GM19395 (cell line): ENCODE data around the gene ITGA11.

ENCODE experiments used
- ATAC-seq: cut with Tn5 transposase; IDR thresholded peaks from one replicate; pipeline ENCODE4 v1.9.1; 2021; ENCODE audit warnings: mild to moderate bottlenecking, moderate library complexity; ENCODE audit not compliant: unreplicated experiment

The ITGA11 gene

GRCh38 chr15:68276668-68277067 is 155.3 kb downstream of the ITGA11 start:
- no peak for ATAC-seq

DNA sequence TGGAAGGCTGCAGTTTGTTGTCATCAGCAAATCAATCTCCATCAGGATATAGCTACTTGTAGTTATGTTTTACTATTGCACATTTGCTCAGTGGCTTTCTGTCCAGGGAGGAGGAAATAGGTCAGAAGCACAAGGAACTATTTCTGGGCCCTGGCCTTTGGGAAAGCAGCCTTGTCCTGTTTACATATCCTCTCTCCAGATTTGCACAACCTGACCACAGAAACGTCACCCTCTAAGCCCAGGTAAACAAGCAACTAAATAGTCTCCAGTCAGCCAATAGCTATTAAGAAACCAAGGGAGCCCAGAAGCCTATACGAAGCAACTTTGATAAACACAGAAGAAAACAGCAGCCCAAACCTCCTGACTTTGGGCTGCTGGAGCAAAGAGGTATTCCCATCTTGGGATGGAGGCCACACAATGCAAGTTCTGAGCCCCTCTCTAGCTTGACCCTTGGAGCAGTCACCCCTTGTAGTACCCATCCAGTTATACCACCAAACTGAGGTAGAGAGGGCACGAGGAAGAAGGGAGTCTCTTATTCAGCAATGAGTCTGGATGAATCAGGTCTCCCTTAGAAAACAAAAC is 156.7 kb downstream of the ITGA11 start:
- no peak for ATAC-seq

DNA sequence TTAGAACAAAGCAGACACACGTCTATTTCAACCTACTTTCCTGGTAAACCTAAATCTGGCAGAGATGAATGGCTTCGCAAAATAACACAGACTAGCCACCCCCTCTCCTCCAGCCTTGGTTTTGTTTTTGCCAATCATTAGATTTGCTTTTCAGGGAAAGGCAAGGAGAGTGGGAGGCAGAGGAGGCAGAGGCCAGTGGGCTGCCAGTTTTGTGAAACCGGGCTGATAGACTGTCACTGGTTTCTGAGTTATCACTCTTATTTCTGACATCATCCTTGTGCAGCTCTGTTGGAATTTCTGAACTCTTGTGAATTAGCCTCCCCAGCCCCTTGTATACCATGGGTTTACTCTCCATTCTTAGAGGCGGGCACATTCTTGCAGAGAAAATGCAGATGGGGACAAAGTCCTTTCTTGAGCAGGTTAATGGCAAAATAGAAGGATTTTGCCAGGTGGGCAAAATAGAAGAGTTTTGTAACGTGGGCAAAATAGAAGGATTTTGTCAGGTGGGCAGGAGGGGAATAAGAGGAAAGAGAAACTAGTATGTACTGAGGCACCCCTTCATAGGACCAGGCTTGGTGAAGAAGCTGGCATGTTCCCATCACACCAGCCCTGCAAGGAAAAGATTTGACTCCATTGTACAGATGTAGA is 157.6 kb downstream of the ITGA11 start:
- no peak for ATAC-seq

- no peak for ATAC-seq
Measured at GRCh38 chr15:68272721-68273271, 159.2 kb downstream of the ITGA11 start.

- no peak for ATAC-seq
Measured at GRCh38 chr15:68271854-68272471, 160.0 kb downstream of the ITGA11 start.

GRCh38 chr15:68268405-68268804 is 163.6 kb downstream of the ITGA11 start:
- no peak for ATAC-seq

DNA sequence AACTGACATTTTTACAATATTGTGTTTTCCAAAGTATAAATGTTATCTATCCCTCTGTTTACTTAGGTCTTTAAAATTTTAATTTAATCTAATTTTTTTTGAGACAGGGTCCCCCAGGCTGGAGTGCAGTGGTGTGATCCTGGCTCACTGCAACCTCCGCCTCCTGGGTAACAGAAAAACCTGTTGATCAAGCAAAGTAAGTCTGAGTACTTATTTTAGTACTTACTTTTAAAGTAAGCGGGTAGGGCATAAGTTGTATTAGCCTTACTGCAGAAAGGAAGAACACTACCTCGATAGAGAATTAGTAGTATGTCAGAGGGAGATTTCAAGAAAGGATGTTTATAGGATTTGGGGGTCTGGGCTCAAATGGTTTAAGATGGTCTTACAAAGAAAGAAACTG is 166.3 kb downstream of the ITGA11 start:
- no peak for ATAC-seq

DNA sequence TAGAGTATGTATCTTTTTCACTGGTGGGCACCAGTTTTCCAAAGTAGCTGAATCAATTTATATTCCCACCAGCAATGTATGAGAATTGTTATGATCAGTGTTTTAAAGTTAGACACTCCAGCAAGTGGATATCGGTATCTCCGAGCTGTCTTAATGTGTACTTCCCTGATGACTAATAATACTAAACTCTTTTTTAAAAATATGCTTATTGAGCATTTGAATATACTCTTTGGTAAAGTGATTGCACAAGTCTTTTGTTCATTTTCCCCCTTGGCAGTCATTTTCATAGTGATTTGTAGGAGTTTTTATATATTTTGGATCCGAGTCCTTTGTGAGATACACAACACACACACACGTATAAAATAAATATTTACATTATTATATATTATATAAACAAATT is 166.9 kb downstream of the ITGA11 start:
- ATAC-seq, result no peak

- ATAC-seq, result no peak
Measured at GRCh38 chr15:68264282-68264681, 167.7 kb downstream of the ITGA11 start.

DNA sequence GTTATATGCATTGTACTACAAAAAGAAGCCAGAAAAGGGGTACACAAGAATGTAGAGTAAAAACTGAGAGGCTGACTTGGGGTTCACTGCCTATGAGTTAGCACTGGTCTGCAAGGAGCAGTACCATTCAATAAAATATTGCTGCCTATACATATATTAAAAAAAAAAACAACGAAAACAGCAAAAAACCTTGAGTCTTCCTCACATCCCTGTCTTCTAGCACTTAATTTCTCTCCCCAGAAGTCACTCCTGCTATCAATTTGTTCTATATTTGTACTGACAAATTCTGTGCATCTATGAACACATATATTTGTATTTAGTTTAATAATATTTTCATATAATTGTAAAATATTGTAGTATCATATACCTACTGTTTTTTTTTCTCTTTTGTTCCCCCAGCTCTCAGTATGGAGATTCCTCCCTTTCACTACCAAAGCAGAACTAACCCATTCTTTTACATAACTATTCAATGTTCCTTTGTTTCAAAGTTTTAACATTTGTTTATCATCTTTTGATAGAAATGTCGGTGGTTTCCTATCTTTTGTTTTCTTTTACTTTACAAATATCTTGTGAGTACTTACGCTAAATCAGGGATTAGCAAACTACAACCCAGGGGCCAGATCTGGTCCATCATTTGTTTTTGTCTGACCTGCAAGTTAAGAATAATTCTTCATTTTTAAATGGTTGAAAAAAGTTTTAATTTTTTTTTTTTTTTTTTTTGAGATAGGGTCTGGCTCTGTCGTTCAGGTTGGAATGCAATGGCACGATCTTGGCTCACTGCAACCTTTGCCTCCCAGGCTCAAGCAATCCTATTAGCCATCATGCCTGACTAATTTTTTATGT is 169.2 kb downstream of the ITGA11 start:
- ATAC-seq, result no peak

GRCh38 chr15:68261980-68262379 is 170.0 kb downstream of the ITGA11 start:
- ATAC-seq, result no peak

GRCh38 chr15:68261241-68261640 is 170.7 kb downstream of the ITGA11 start:
- no peak for ATAC-seq

- ATAC-seq, result no peak
Measured at GRCh38 chr15:68259883-68260282, 172.1 kb downstream of the ITGA11 start.

GRCh38 chr15:68258692-68259091 is 173.3 kb downstream of the ITGA11 start:
- no peak for ATAC-seq

GRCh38 chr15:68256675-68257450 is 175.1 kb downstream of the ITGA11 start:
- ATAC-seq, result no peak

- ATAC-seq, result no peak
Measured at GRCh38 chr15:68252925-68253534, 178.9 kb downstream of the ITGA11 start.

- ATAC-seq, result no peak
Measured at GRCh38 chr15:68249058-68249713, 182.8 kb downstream of the ITGA11 start.
